HG02798 (cell line): Measurements from ENCODE around the gene STARD13.
A peak's percentile ranks its signal among the peaks of the same experiment; 100 is the strongest.

Experiments used
- ATAC-seq: cut with Tn5 transposase; IDR thresholded peaks from one replicate; pipeline ENCODE4 v1.9.1; 2021; ENCODE audit warnings: mild to moderate bottlenecking; ENCODE audit not compliant: unreplicated experiment, poor library complexity

Gene STARD13

GRCh38 chr13:33072759-33073158 lies 212.8 kb downstream of the STARD13 start:
- ATAC-seq, result no peak

- no peak for ATAC-seq
Observed at GRCh38 chr13:33072282-33072681, 213.3 kb downstream of the STARD13 start.

- ATAC-seq, result no peak
Observed at GRCh38 chr13:33070713-33071112, 214.8 kb downstream of the STARD13 start.

GRCh38 chr13:33069365-33069764 lies 216.2 kb downstream of the STARD13 start:
- no peak for ATAC-seq

- ATAC-seq, result no peak
Observed at GRCh38 chr13:33066329-33066728, 219.2 kb downstream of the STARD13 start.

GRCh38 chr13:33060815-33061214 lies 224.7 kb downstream of the STARD13 start:
- no peak for ATAC-seq

GRCh38 chr13:33058776-33059327 lies 226.7 kb downstream of the STARD13 start:
- no peak for ATAC-seq

GRCh38 chr13:33057019-33057780 lies 228.4 kb downstream of the STARD13 start:
- ATAC-seq, result peak; percentile 60

GRCh38 chr13:33053397-33054066 lies 232.0 kb downstream of the STARD13 start:
- ATAC-seq, result no peak
